GM19043 (cell line): ENCODE measurements around the gene FAM177B.

Experiments used
- ATAC-seq: cut with Tn5 transposase; IDR thresholded peaks from one replicate; pipeline ENCODE4 v1.9.1; 2021; ENCODE audit warnings: low read depth; ENCODE audit not compliant: unreplicated experiment

FAM177B gene

GRCh38 chr1:222736972-222737371 lies at the start of gene FAM177B:
TSS of gene FAM177B (plus strand) at chr1:222737202. CDS start at chr1:222746546, 9,344 bp downstream.
- no peak for ATAC-seq

GRCh38 chr1:222691016-222691415 lies 46.0 kb upstream of the FAM177B start:
- no peak for ATAC-seq

- ATAC-seq: no peak
Observed at GRCh38 chr1:222694927-222695326, 42.1 kb upstream of the FAM177B start.

GRCh38 chr1:222696741-222697140 lies 40.3 kb upstream of the FAM177B start:
- no peak for ATAC-seq

GRCh38 chr1:222697203-222697602 lies 39.8 kb upstream of the FAM177B start:
- ATAC-seq: no peak

- ATAC-seq: no peak
Observed at GRCh38 chr1:222697826-222698225, 39.2 kb upstream of the FAM177B start.

GRCh38 chr1:222702210-222702609 lies 34.8 kb upstream of the FAM177B start:
- no peak for ATAC-seq

GRCh38 chr1:222704260-222704659 lies 32.7 kb upstream of the FAM177B start:
- ATAC-seq: no peak

GRCh38 chr1:222706815-222707214 lies 30.2 kb upstream of the FAM177B start:
- no peak for ATAC-seq

GRCh38 chr1:222709700-222710153 lies 27.3 kb upstream of the FAM177B start:
- no peak for ATAC-seq

- peak; percentile 25 for ATAC-seq
Observed at GRCh38 chr1:222711319-222712252, 25.4 kb upstream of the FAM177B start.

GRCh38 chr1:222712253-222713090 lies 24.5 kb upstream of the FAM177B start, which contains the start of the genes AIDA and BROX:
TSS of gene AIDA (minus strand) at chr1:222712491. CDS start at chr1:222712317, 174 bp downstream.
TSS of gene BROX (plus strand) at chr1:222712564. CDS start at chr1:222715700, 3,136 bp downstream.
- peak; percentile 70 for ATAC-seq

- peak; percentile 61 for ATAC-seq
Observed at GRCh38 chr1:222713091-222713961, 23.7 kb upstream of the FAM177B start.

GRCh38 chr1:222716393-222716792 lies 20.6 kb upstream of the FAM177B start:
- ATAC-seq: no peak

- no peak for ATAC-seq
Observed at GRCh38 chr1:222728746-222729145, 8.3 kb upstream of the FAM177B start.

GRCh38 chr1:222730866-222731265 lies 6.1 kb upstream of the FAM177B start:
- no peak for ATAC-seq

- ATAC-seq: peak; percentile 97
Observed at GRCh38 chr1:222732216-222733159, 4.5 kb upstream of the FAM177B start.

- no peak for ATAC-seq
Observed at GRCh38 chr1:222734740-222735139, 2.3 kb upstream of the FAM177B start.

- ATAC-seq: no peak
Observed at GRCh38 chr1:222736470-222736869, 532 bp upstream of the FAM177B start.
